ELF-1 (cell line): ENCODE measurements around the gene RAB9B.
"Not testable (repeated sequence)": the region's sequence is repeated elsewhere in the genome, so short reads cannot be mapped to it uniquely, and the experiment has no call there.

ENCODE experiments used
- DNase-seq: peaks from one replicate; pipeline ENCODE4 v3.0.0-alpha.2; 2016; ENCODE audit warnings: low read depth, low spot score

RAB9B gene

GRCh38 chrX:103831803-103832544 is at the start of gene RAB9B:
RAB9B (minus strand) TSS chrX:103832257; CDS start chrX:103825784, 6,473 bp downstream.
- DNase-seq: peak; percentile 82

- DNase-seq: no peak
Measured at GRCh38 chrX:103879339-103879738, 47.3 kb upstream of the RAB9B start.

- peak; percentile 49 for DNase-seq
Measured at GRCh38 chrX:103878466-103879122, 46.5 kb upstream of the RAB9B start.

GRCh38 chrX:103877571-103877970 is 45.5 kb upstream of the RAB9B start:
- no peak for DNase-seq

GRCh38 chrX:103864886-103865534 is 33.0 kb upstream of the RAB9B start:
- no peak for DNase-seq

GRCh38 chrX:103864149-103864548 is 32.1 kb upstream of the RAB9B start:
- DNase-seq: no peak

GRCh38 chrX:103861200-103861599 is 29.1 kb upstream of the RAB9B start:
- DNase-seq: no peak

- DNase-seq: no peak
Measured at GRCh38 chrX:103849558-103849957, 17.5 kb upstream of the RAB9B start.

- DNase-seq: no peak
Measured at GRCh38 chrX:103847174-103847870, 15.3 kb upstream of the RAB9B start.

- no peak for DNase-seq
Measured at GRCh38 chrX:103846386-103846785, 14.3 kb upstream of the RAB9B start.

- DNase-seq: peak; percentile 81
Measured at GRCh38 chrX:103845165-103845653, 13.2 kb upstream of the RAB9B start.

- DNase-seq: no peak
Measured at GRCh38 chrX:103839404-103839803, 7.3 kb upstream of the RAB9B start.

- no peak for DNase-seq
Measured at GRCh38 chrX:103831342-103831802, 685 bp downstream of the RAB9B start.

GRCh38 chrX:103830848-103831247 is 1.2 kb downstream of the RAB9B start:
- no peak for DNase-seq

GRCh38 chrX:103828529-103828928 is 3.5 kb downstream of the RAB9B start:
- no peak for DNase-seq

- DNase-seq: no peak
Measured at GRCh38 chrX:103825881-103826280, 6.2 kb downstream of the RAB9B start.

- no peak for DNase-seq
Measured at GRCh38 chrX:103823591-103823990, 8.5 kb downstream of the RAB9B start.

GRCh38 chrX:103820802-103821201 is 11.3 kb downstream of the RAB9B start:
- not testable (repeated sequence) for DNase-seq

GRCh38 chrX:103818842-103819619 is 13.0 kb downstream of the RAB9B start:
- no peak for DNase-seq

GRCh38 chrX:103817502-103817901 is 14.6 kb downstream of the RAB9B start:
- no peak for DNase-seq

GRCh38 chrX:103817101-103817500 is 15.0 kb downstream of the RAB9B start:
- DNase-seq: not testable (repeated sequence)
